DOHH2 (cell line): ENCODE results near the gene FBXO31.

Source experiments
- EZH2phosphoT487 ChIP-seq: fragments of 200-600 bp; sonication (generic); IDR thresholded peaks from 2 replicates; pipeline ENCODE4 v1.6.1; 2017; ENCODE audit warnings: borderline replicate concordance, mild to moderate bottlenecking, antibody characterized with exemption, low read length, moderate library complexity, mixed read lengths
- TF ChIP-seq, protein P1 (sequence below): fragments of 200-600 bp; sonication (generic); IDR thresholded peaks from one replicate; pipeline ENCODE4 v1.5.1; 2014; ENCODE audit warnings: antibody characterized with exemption, mild to moderate bottlenecking, low read depth, low read length; ENCODE audit not compliant: poor library complexity, severe bottlenecking

- TF ChIP-seq, protein P1, sequence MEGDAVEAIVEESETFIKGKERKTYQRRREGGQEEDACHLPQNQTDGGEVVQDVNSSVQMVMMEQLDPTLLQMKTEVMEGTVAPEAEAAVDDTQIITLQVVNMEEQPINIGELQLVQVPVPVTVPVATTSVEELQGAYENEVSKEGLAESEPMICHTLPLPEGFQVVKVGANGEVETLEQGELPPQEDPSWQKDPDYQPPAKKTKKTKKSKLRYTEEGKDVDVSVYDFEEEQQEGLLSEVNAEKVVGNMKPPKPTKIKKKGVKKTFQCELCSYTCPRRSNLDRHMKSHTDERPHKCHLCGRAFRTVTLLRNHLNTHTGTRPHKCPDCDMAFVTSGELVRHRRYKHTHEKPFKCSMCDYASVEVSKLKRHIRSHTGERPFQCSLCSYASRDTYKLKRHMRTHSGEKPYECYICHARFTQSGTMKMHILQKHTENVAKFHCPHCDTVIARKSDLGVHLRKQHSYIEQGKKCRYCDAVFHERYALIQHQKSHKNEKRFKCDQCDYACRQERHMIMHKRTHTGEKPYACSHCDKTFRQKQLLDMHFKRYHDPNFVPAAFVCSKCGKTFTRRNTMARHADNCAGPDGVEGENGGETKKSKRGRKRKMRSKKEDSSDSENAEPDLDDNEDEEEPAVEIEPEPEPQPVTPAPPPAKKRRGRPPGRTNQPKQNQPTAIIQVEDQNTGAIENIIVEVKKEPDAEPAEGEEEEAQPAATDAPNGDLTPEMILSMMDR, result no peak
- TF ChIP-seq EZH2phosphoT487, result no peak
Observed at GRCh38 chr16:87406495-87407088, 23.0 kb upstream of the FBXO31 start.
